H1 (cell line): ENCODE results near the gene DDX56. TPM values are rescaled to one million over a fixed set of nuclear protein-coding genes. Genes with fewer than 3 reads are reported as not detected.

Experiments
- CTCF ChIA-PET: fragments of 300-600 bp; sonication (Branson Sonifier 250); formaldehyde crosslinking; loops from one replicate; lab custom pipeline; 2021; ENCODE audit not compliant: partially characterized antibody; lab: Charles Lee
- POLR2A ChIA-PET: fragments of 300-600 bp; sonication (Branson Sonifier 250); formaldehyde crosslinking; loops from one replicate; lab custom pipeline; 2021; ENCODE audit warnings: inconsistent platforms; ENCODE audit not compliant: partially characterized antibody; lab: Charles Lee
- DNase-seq, 2 experiments: peaks; one replicate each; pipeline versions ENCODE4 v3.0.0 to v3.0.0-alpha.2; 2010 to 2022; ENCODE audit warnings: low spot score in 2 of 2, low read depth in 1 of 2, mixed read lengths in 1 of 2
- FAIRE-seq: peaks from 2 replicates; lab custom pipeline; 2011; peaks lifted over from hg19 to GRCh38; lab: Jason Lieb, UNC
- H2AFZ ChIP-seq: 2 replicates; pipeline ENCODE4 v1.8.1; 2012; ENCODE audit warnings: low read length, inconsistent platforms
- H2AK5ac ChIP-seq: 2 replicates; pipeline ENCODE4 v1.6.1; 2013; ENCODE audit warnings: low read depth, low read length
- H2BK120ac ChIP-seq: replicated peaks from 2 replicates; pipeline ENCODE3; 2013; ENCODE audit warnings: low read depth, low read length, inconsistent platforms
- H2BK12ac ChIP-seq: 2 replicates; pipeline ENCODE4 v1.6.1; 2013; ENCODE audit warnings: low read depth, low read length
- H2BK15ac ChIP-seq: 2 replicates; pipeline ENCODE4 v1.6.1; 2013; ENCODE audit warnings: low read length
- H2BK20ac ChIP-seq: 2 replicates; pipeline ENCODE4 v1.6.1; 2013; ENCODE audit warnings: low read length
- H2BK5ac ChIP-seq: 2 replicates; pipeline ENCODE4 v1.6.1; 2013; ENCODE audit warnings: low read depth, low read length
- H3K14ac ChIP-seq: 2 replicates; pipeline ENCODE4 v1.6.1; 2013; ENCODE audit warnings: inconsistent platforms; ENCODE audit not compliant: insufficient read length
- H3K18ac ChIP-seq: 2 replicates; pipeline ENCODE4 v1.6.1; 2013; ENCODE audit warnings: low read length; ENCODE audit errors: extremely low read depth
- H3K23ac ChIP-seq: 2 replicates; pipeline ENCODE4 v1.6.1; 2013; ENCODE audit warnings: inconsistent platforms; ENCODE audit not compliant: insufficient read length
- H3K23me2 ChIP-seq: 2 replicates; pipeline ENCODE4 v1.6.1; 2013; ENCODE audit warnings: low read depth, low read length
- H3K27ac ChIP-seq: 2 replicates; pipeline ENCODE4 v1.6.1; 2011; ENCODE audit warnings: low read depth, low read length, inconsistent platforms
- H3K27me3 ChIP-seq, 4 experiments: replicated peaks in 1 of 4; 1 replicate in 1 of 4; 2 replicates in 3 of 4; pipeline versions ENCODE4 v1.6.1 to v1.8.1; 2011 to 2013; ENCODE audit warnings: low read length in 3 of 4, mild to moderate bottlenecking in 3 of 4, inconsistent platforms in 2 of 4, mixed read lengths in 2 of 4, moderate library complexity in 1 of 4; ENCODE audit not compliant: control insufficient read depth in 3 of 4, insufficient read depth in 3 of 4; ENCODE audit errors: extremely low read depth in 1 of 4
- H3K36me3 ChIP-seq, 4 experiments: 2 replicates each; pipeline versions ENCODE4 v1.6.1 to v1.8.1; 2011 to 2013; ENCODE audit warnings: mild to moderate bottlenecking in 4 of 4, low read length in 3 of 4, moderate library complexity in 2 of 4, control low read depth in 1 of 4, inconsistent platforms in 1 of 4; ENCODE audit not compliant: insufficient read depth in 4 of 4, control insufficient read depth in 2 of 4
- H3K4ac ChIP-seq: replicated peaks from 2 replicates; pipeline ENCODE3; 2013; ENCODE audit warnings: low read length, low read depth, mixed read lengths, inconsistent platforms; ENCODE audit not compliant: insufficient read length
- H3K4me1 ChIP-seq, 4 experiments: replicated peaks in 1 of 4; 1 replicate in 1 of 4; 2 replicates in 3 of 4; pipeline versions ENCODE4 v1.6.1 to v1.8.1; 2011 to 2013; ENCODE audit warnings: low read length in 3 of 4, inconsistent platforms in 2 of 4, mixed read lengths in 1 of 4; ENCODE audit not compliant: insufficient read depth in 4 of 4, control insufficient read depth in 3 of 4
- H3K4me2 ChIP-seq, 2 experiments: 2 replicates each; pipeline versions ENCODE4 v1.6.1 to v1.8.1; 2011 to 2013; ENCODE audit warnings: low read depth in 2 of 2, low read length in 2 of 2, control low read depth in 1 of 2, inconsistent platforms in 1 of 2, mild to moderate bottlenecking in 1 of 2; ENCODE audit not compliant: insufficient read depth in 1 of 2
- H3K4me3 ChIP-seq, 4 experiments: fragments of 200-600, 300-600 bp in 1 of 4; sonication (generic), shearing (Covaris generic), sonication (Bioruptor Twin) in 1 of 4; 2 replicates each; pipeline versions ENCODE4 v1.5.1 to v1.8.1; 2011 to 2016; ENCODE audit warnings: low read length in 4 of 4, low read depth in 3 of 4, control low read depth in 2 of 4, inconsistent platforms in 2 of 4, mild to moderate bottlenecking in 2 of 4, mixed read lengths in 1 of 4, moderate library complexity in 1 of 4; ENCODE audit not compliant: insufficient read depth in 2 of 4; ENCODE audit errors: extremely low read depth in 1 of 4
- H3K56ac ChIP-seq: replicated peaks from 2 replicates; pipeline ENCODE3; 2013; ENCODE audit warnings: low read depth, mild to moderate bottlenecking, mixed read lengths, low read length, inconsistent platforms; ENCODE audit not compliant: insufficient read length
- H3K79me1 ChIP-seq: 2 replicates; pipeline ENCODE4 v1.6.1; 2013; ENCODE audit warnings: low read depth, low read length, control low read depth
- H3K79me2 ChIP-seq, 2 experiments: 2 replicates each; pipeline versions ENCODE4 v1.6.1 to v1.8.1; 2012 to 2013; ENCODE audit warnings: low read length in 2 of 2, mild to moderate bottlenecking in 2 of 2, inconsistent platforms in 1 of 2; ENCODE audit not compliant: insufficient read depth in 2 of 2, control insufficient read depth in 1 of 2
- H3K9ac ChIP-seq, 4 experiments: replicated peaks in 1 of 4; 1 replicate in 1 of 4; 2 replicates in 3 of 4; pipeline versions ENCODE4 v1.6.1 to v1.8.1; 2011 to 2013; ENCODE audit warnings: low read depth in 3 of 4, low read length in 3 of 4, control low read depth in 2 of 4, mild to moderate bottlenecking in 2 of 4, moderate library complexity in 2 of 4, inconsistent platforms in 1 of 4; ENCODE audit errors: extremely low read depth in 1 of 4
- H3K9me3 ChIP-seq, 2 experiments: 2 replicates each; pipeline versions ENCODE4 v1.6.1 to v1.8.1; 2012 to 2013; ENCODE audit warnings: mild to moderate bottlenecking in 2 of 2, moderate library complexity in 2 of 2, control low read depth in 1 of 2, inconsistent platforms in 1 of 2, low read depth in 1 of 2, low read length in 1 of 2, mixed read lengths in 1 of 2; ENCODE audit not compliant: insufficient read depth in 2 of 2
- H4K20me1 ChIP-seq, 2 experiments: replicated peaks in 1 of 2; 2 replicates each; pipeline versions ENCODE3 to v1.8.1; 2011 to 2013; ENCODE audit warnings: inconsistent platforms in 2 of 2, low read length in 2 of 2, mild to moderate bottlenecking in 1 of 2; ENCODE audit not compliant: insufficient read depth in 2 of 2, control insufficient read depth in 1 of 2
- H4K5ac ChIP-seq: 2 replicates; pipeline ENCODE4 v1.6.1; 2013; ENCODE audit warnings: low read length, low read depth, mixed read lengths, inconsistent platforms; ENCODE audit not compliant: insufficient read length
- H4K8ac ChIP-seq: 2 replicates; pipeline ENCODE4 v1.8.0; 2013; ENCODE audit warnings: mild to moderate bottlenecking, moderate library complexity, low read length, inconsistent platforms; ENCODE audit not compliant: insufficient read depth; ENCODE audit errors: extremely low read depth
- H4K91ac ChIP-seq: replicated peaks from 2 replicates; pipeline ENCODE3; 2013; ENCODE audit warnings: low read length, mixed read lengths, inconsistent platforms; ENCODE audit not compliant: insufficient read length
- CBX5 ChIP-seq: fragments of 300-800, 300-1000 bp; sonication (generic); IDR thresholded peaks from 2 replicates; pipeline ENCODE4 v1.7.1; 2016; ENCODE audit warnings: antibody characterized with exemption, low read length, low read depth
- CHD1 ChIP-seq: IDR thresholded peaks from 2 replicates; pipeline ENCODE4 v1.6.1; 2012; ENCODE audit warnings: low read depth, low read length, improper control_type of control experiment
- CTCF ChIP-seq, 3 experiments: IDR thresholded peaks; 1 replicate in 2 of 3; 2 replicates in 1 of 3; pipeline versions ENCODE4 v1.5.1 to v1.6.1; 2011; ENCODE audit warnings: low read length in 3 of 3, mild to moderate bottlenecking in 3 of 3, inconsistent platforms in 2 of 3, low read depth in 1 of 3, moderate library complexity in 1 of 3; ENCODE audit not compliant: insufficient read depth in 1 of 3; ENCODE audit errors: control extremely low read depth in 1 of 3
- JUN ChIP-seq: IDR thresholded peaks from 2 replicates; pipeline ENCODE4 v1.6.1; 2011; ENCODE audit warnings: low read depth, mild to moderate bottlenecking, improper control_type of control experiment, low read length
- KDM5A ChIP-seq: fragments of 200-600 bp; IDR thresholded peaks from 2 replicates; pipeline ENCODE4 v1.7.1; 2012; ENCODE audit warnings: mild to moderate bottlenecking, low read length, inconsistent platforms, mixed read lengths
- NANOG ChIP-seq: IDR thresholded peaks from 2 replicates; pipeline ENCODE4 v1.6.1; 2011; ENCODE audit warnings: low read length, low read depth, mild to moderate bottlenecking, inconsistent platforms; ENCODE audit not compliant: insufficient read depth, poor library complexity, severe bottlenecking
- RXRA ChIP-seq: IDR thresholded peaks from 2 replicates; pipeline ENCODE4 v1.6.1; 2011; ENCODE audit warnings: low read depth, mild to moderate bottlenecking, low read length, moderate library complexity; ENCODE audit not compliant: insufficient read depth
- TAF1 ChIP-seq: IDR thresholded peaks from 2 replicates; pipeline ENCODE4 v1.6.1; 2011; ENCODE audit warnings: mild to moderate bottlenecking, low read depth, low read length
- TEAD4 ChIP-seq: IDR thresholded peaks from 2 replicates; pipeline ENCODE4 v1.6.1; 2012; ENCODE audit warnings: low read depth, low read length, inconsistent platforms, mixed read lengths
- WGBS, 2 experiments: shearing (Covaris generic) in 1 of 2; methylation state at CpG; one replicate each; pipeline versions ENCODE4 v1.1.6 to v1.1.7; 2013 to 2015; ENCODE audit warnings: low lambda C conversion rate in 2 of 2, mixed read lengths in 2 of 2, inconsistent platforms in 1 of 2, low coverage in 1 of 2, missing lambda C conversion rate in 1 of 2; ENCODE audit not compliant: insufficient replicate concordance in 2 of 2, insufficient coverage in 1 of 2, insufficient read length in 1 of 2; ENCODE audit errors: extremely low coverage in 1 of 2, missing lambda C conversion rate in 1 of 2; 5-methylcytosine and 5-hydroxymethylcytosine counted together
- polyA plus RNA-seq, 7 experiments: library from polyadenylated mRNA; depleted of rRNA in 3 of 7; stranded (reverse) in 5 of 7; unstranded in 2 of 7; fragments of >200 nt in 5 of 7; fragments of 200-250 nt in 2 of 7; gene quantifications; 1 replicate in 5 of 7; 2 replicates in 1 of 7; 4 replicates in 1 of 7; pipeline versions ENCODE4 v1.2.1 to v1.2.3, GENCODE V29; 2011 to 2013; ENCODE audit warnings: missing spikeins in 2 of 7, mixed read lengths in 2 of 7
- total RNA-seq: library from RNA; stranded (reverse); fragmentation: NEBNext Ultra II Directional; extraction: Animal tissue kit (Norgen Biotek cat#: 25700); gene quantifications from 2 replicates; pipeline ENCODE4 v1.2.1, GENCODE V29; 2021

The DDX56 gene
- total and polyA plus RNA-seq, 2 of the 8 experiments (the other 6 are each of a cell fraction or from before 2014, with no cell fraction given): 56.9 to 81.6 TPM

- Histone ChIP-seq H4K20me1 (peaks cover 2 to 26% of the 10 kb centered on the region in 2 experiments), H2BK20ac (no peak overlapping the region), H4K91ac (no peak overlapping the region), H2BK5ac (no peak overlapping the region), H3K14ac (no peak overlapping the region), H3K4ac (no peak overlapping the region), H4K8ac (no peak overlapping the region), H4K5ac (no peak overlapping the region), H3K4me3 (no peak overlapping the region), H3K36me3 (peaks cover 27 to 44% (median 38%) of the 10 kb centered on the region in 4 experiments), H3K56ac (no peak overlapping the region), H3K79me1 (no peaks in the 10 kb centered on the region), H3K27me3 (no peaks in the 10 kb centered on the region; a peak in 1 of 7 replicates), H2BK120ac (no peak overlapping the region), H3K4me1 (no peaks in the 10 kb centered on the region; a peak in 1 of 7 replicates), H3K23me2 (no peaks in the 10 kb centered on the region), H3K79me2 (no peaks in the 10 kb centered on the region; a peak in 1 of 4 replicates), H3K18ac (no peak overlapping the region), H3K23ac (no peak overlapping the region), H2AFZ (no peak overlapping the region), H3K9me3 (no peaks in the 10 kb centered on the region), H3K4me2 (no peak overlapping the region), H3K9ac (no peak overlapping the region), H2BK12ac (no peak overlapping the region), H3K27ac (no peak overlapping the region), H2BK15ac (no peak overlapping the region), H2AK5ac (no peak overlapping the region)
- WGBS, 2 experiments: 97% methylated on average over 2 of the region's 2 CpGs; no CpG with 5 or more reads in 1 of the 2 experiments
- FAIRE-seq (no peak), DNase-seq (no peak)
- TF ChIP-seq CTCF (IDR thresholded peaks at IDR 0.05; ENCODE audit: control extremely low read depth in 1 of 3, insufficient read depth in 1 of 3, low read depth in 1 of 3, low read length in 3 of 3): no peak
- TF ChIP-seq RXRA: no peak
- no peak for TF ChIP-seq TEAD4
- TF ChIP-seq NANOG: no peak
- no peak for TF ChIP-seq TAF1
- no peak for TF ChIP-seq CBX5
- TF ChIP-seq KDM5A: no peak
- no peak for TF ChIP-seq JUN
- TF ChIP-seq CHD1: no peak
- CTCF ChIA-PET: interaction anchor here (0.8 to 10.2 kb wide), 24 partner anchors 8 to 357 kb away, joined by 3 to 98 read pairs (median 5); partner anchors contain the start of genes DDX56, NPC1L1 and NUDCD3
- POLR2A ChIA-PET: interaction anchor here (0.5 to 8.3 kb wide), 13 partner anchors 7 to 241 kb away, joined by 3 to 89 read pairs (median 5); partner anchors contain the start of genes DDX56, NUDCD3 and TMED4
Measured at GRCh38 chr7:44564606-44565005, 9.1 kb downstream of the DDX56 start.
